ENCODE measurements around the gene ASXL1.

The ASXL1 gene

GRCh38 chr20:32442630-32443373 lies 84.7 kb downstream of the ASXL1 start:
- no peak for DNase-seq

- DNase-seq = no peak
Measured at GRCh38 chr20:32443386-32443974, 85.3 kb downstream of the ASXL1 start.

GRCh38 chr20:32444474-32445220 lies 86.5 kb downstream of the ASXL1 start:
- no peak for DNase-seq

- no peak for DNase-seq
Measured at GRCh38 chr20:32445539-32446273, 87.6 kb downstream of the ASXL1 start.

- DNase-seq = no peak
Measured at GRCh38 chr20:32446301-32447100, 88.4 kb downstream of the ASXL1 start.

GRCh38 chr20:32447136-32448027 lies 89.3 kb downstream of the ASXL1 start:
- DNase-seq = no peak

GRCh38 chr20:32448306-32449056 lies 90.3 kb downstream of the ASXL1 start:
- no peak for DNase-seq

GRCh38 chr20:32449057-32449889 lies 91.1 kb downstream of the ASXL1 start:
- no peak for DNase-seq

GRCh38 chr20:32449890-32450401 lies 91.8 kb downstream of the ASXL1 start:
- no peak for DNase-seq

GRCh38 chr20:32450484-32451061 lies 92.4 kb downstream of the ASXL1 start:
- DNase-seq = no peak

GRCh38 chr20:32451340-32451681 lies 93.2 kb downstream of the ASXL1 start:
- DNase-seq = no peak

- no peak for DNase-seq
Measured at GRCh38 chr20:32451682-32452461, 93.7 kb downstream of the ASXL1 start.

- no peak for DNase-seq
Measured at GRCh38 chr20:32452776-32453466, 94.8 kb downstream of the ASXL1 start.

GRCh38 chr20:32453467-32454163 lies 95.5 kb downstream of the ASXL1 start:
- no peak for DNase-seq

- no peak for DNase-seq
Measured at GRCh38 chr20:32454164-32455145, 96.3 kb downstream of the ASXL1 start.
